MCF 10A (cell line): ENCODE data around the gene PTPRQ. TPM values are rescaled to one million over a fixed set of nuclear protein-coding genes. Genes with fewer than 3 reads are reported as not detected.

Experiments
- BruUV-seq: library from RNA; stranded (reverse); fragments of 400-500 nt; replicated peaks from 2 replicates; lab custom pipeline; 2021; lab: Mats Ljungman, UMichigan
- CTCF ChIA-PET: fragments of 300-600 bp; sonication (Branson Sonifier 250); formaldehyde crosslinking; extraction: SDS; loops from one replicate; lab custom pipeline; 2021; ENCODE audit warnings: antibody characterized with exemption, inconsistent platforms; lab: Yijun Ruan, JAX
- POLR2A ChIA-PET: fragments of 300-600, 350-650 bp; sonication (Branson Sonifier 250); formaldehyde crosslinking; extraction: SDS; loops from one replicate; lab custom pipeline; 2020; ENCODE audit warnings: antibody characterized with exemption, inconsistent platforms; lab: Yijun Ruan, JAX
- DNase-seq: peaks from one replicate; pipeline ENCODE4 v3.0.0-alpha.2; 2018; ENCODE audit not compliant: unreplicated experiment
- H3K27ac Mint-ChIP-seq: one replicate; pipeline ENCODE4 v1.8.0; 2022; ENCODE audit warnings: mild to moderate bottlenecking, low read depth, mixed read lengths; ENCODE audit not compliant: unreplicated experiment
- H3K27me3 Mint-ChIP-seq: one replicate; pipeline ENCODE4 v1.8.0; 2022; ENCODE audit warnings: mixed read lengths; ENCODE audit not compliant: insufficient read depth, unreplicated experiment
- H3K36me3 Mint-ChIP-seq: one replicate; pipeline ENCODE4 v1.8.0; 2022; ENCODE audit warnings: mild to moderate bottlenecking, moderate library complexity, mixed read lengths; ENCODE audit not compliant: insufficient read depth, unreplicated experiment
- H3K4me1 Mint-ChIP-seq: one replicate; pipeline ENCODE4 v1.8.0; 2022; ENCODE audit warnings: mixed read lengths; ENCODE audit not compliant: insufficient read depth, unreplicated experiment
- H3K4me3 Mint-ChIP-seq: one replicate; pipeline ENCODE4 v1.8.0; 2022; ENCODE audit warnings: mild to moderate bottlenecking, moderate library complexity, mixed read lengths; ENCODE audit not compliant: unreplicated experiment
- H3K9me3 Mint-ChIP-seq: one replicate; pipeline ENCODE4 v1.8.0; 2022; ENCODE audit warnings: mixed read lengths; ENCODE audit not compliant: unreplicated experiment
- CTCF ChIP-seq: fragments of 200-600 bp; IDR thresholded peaks from one replicate; pipeline ENCODE4 v1.8.0; 2022; ENCODE audit warnings: antibody characterized with exemption, mild to moderate bottlenecking; ENCODE audit not compliant: unreplicated experiment
- intact Hi-C: fragments of 100-400 bp; cut with micrococcal nuclease; formaldehyde crosslinking; loops from 2 replicates; pipeline ENCODE4 v1.14.1; 2022
- total RNA-seq: library from RNA; stranded (reverse); gene quantifications from 2 replicates; pipeline ENCODE4 v1.2.3, GENCODE V29; 2022

PTPRQ gene
- total RNA-seq, 1 experiment from 2014 or later: not detected

DNA sequence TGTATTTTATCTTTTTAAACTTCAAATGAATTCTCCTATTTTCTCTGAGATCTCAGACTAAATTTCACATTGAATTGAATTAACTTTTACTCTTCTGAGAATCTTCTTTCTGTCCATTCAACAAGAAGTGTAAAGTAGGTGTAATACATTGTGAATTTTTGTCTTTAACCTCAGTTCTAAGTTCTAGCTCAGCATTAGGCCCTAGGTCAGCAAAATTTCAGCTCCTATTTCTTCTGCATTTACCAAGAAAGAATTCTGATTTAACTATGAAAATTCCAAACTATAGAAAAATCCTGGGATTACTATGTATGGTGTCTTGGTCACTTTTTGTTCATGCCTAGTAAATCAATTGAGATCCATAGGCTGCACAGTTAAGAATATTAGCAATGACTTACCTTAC is 152.5 kb downstream of the PTPRQ start:
- no TSS peak for BruUV-seq
- no peak overlapping the region for H3K4me3 Mint-ChIP-seq

GRCh38 chr12:80598004-80598606 is 154.1 kb downstream of the PTPRQ start:
- BruUV-seq: no TSS peak
- Mint-ChIP-seq H3K4me3 (no peak overlapping the region), H3K27me3 (peaks cover 30% of the 10 kb centered on the region), H3K27ac (no peak overlapping the region), H3K4me1 (no peaks in the 10 kb centered on the region), H3K9me3 (no peaks in the 10 kb centered on the region), H3K36me3 (no peaks in the 10 kb centered on the region)
- DNase-seq: peak; percentile 61
- CTCF ChIA-PET: interaction anchor here (0.6 to 4.0 kb wide), 34 partner anchors 9 to 540 kb away, joined by 3 to 49 read pairs (median 3); no protein-coding TSS in a partner anchor
- intact Hi-C loops: loop anchor here (2.0 to 5.0 kb wide), 5 partner anchors 46 to 659 kb away; no protein-coding TSS in a partner anchor
- TF ChIP-seq CTCF: peak; percentile 52
- POLR2A ChIA-PET: no interaction called here

More for the DNA sequence above, 152.5 kb downstream of the PTPRQ start:
- no peak for TF ChIP-seq CTCF
- ChIA-PET POLR2A (interaction anchor here (0.7 kb wide), 1 partner anchor 817 kb away, joined by 3 read pairs; no protein-coding TSS in a partner anchor), CTCF (interaction anchor here (0.7 to 4.0 kb wide), 7 partner anchors 13 to 194 kb away, joined by 3 to 49 read pairs (median 6); no protein-coding TSS in a partner anchor)
- intact Hi-C loops: loop anchor here (5.0 kb wide), 3 partner anchors 44 to 661 kb away; no protein-coding TSS in a partner anchor
- Mint-ChIP-seq H3K9me3 (no peaks in the 10 kb centered on the region), H3K4me1 (no peaks in the 10 kb centered on the region), H3K27me3 (peaks cover 15% of the 10 kb centered on the region), H3K36me3 (no peaks in the 10 kb centered on the region), H3K27ac (no peak overlapping the region)
- DNase-seq: no peak

DNA sequence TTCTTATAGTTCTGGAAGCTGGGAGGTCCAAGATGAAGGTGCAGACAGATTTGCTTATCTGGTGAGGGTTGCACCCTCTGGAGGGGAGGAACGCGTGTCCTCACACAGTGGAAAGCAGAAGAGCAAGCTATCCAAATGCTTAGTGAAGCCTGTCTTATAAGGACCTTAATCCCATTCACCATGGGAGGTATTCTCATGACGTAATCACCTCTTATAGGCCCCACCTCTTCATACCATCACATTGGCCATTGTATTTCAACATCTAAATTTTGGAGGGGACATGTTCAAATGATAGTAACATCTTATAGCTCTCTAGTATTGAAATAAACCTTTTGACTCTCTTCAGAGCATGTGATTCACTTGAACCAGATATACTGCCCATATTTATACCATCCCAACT is 158.4 kb downstream of the PTPRQ start:
- H3K27ac Mint-ChIP-seq: no peak overlapping the region
- intact Hi-C loops: no loop called here
- no peak overlapping the region for H3K4me3 Mint-ChIP-seq
- no peaks in the 10 kb centered on the region for H3K4me1 Mint-ChIP-seq
- ChIA-PET POLR2A (no interaction called here), CTCF (interaction anchor here (0.8 to 1.2 kb wide), 2 partner anchors 13 to 129 kb away, joined by 3 read pairs; no protein-coding TSS in a partner anchor)
- H3K27me3 Mint-ChIP-seq: peaks cover 67% of the 10 kb centered on the region
- no peaks in the 10 kb centered on the region for H3K36me3 Mint-ChIP-seq
- no TSS peak for BruUV-seq
- no peak for TF ChIP-seq CTCF
- DNase-seq: no peak
- no peaks in the 10 kb centered on the region for H3K9me3 Mint-ChIP-seq

DNA sequence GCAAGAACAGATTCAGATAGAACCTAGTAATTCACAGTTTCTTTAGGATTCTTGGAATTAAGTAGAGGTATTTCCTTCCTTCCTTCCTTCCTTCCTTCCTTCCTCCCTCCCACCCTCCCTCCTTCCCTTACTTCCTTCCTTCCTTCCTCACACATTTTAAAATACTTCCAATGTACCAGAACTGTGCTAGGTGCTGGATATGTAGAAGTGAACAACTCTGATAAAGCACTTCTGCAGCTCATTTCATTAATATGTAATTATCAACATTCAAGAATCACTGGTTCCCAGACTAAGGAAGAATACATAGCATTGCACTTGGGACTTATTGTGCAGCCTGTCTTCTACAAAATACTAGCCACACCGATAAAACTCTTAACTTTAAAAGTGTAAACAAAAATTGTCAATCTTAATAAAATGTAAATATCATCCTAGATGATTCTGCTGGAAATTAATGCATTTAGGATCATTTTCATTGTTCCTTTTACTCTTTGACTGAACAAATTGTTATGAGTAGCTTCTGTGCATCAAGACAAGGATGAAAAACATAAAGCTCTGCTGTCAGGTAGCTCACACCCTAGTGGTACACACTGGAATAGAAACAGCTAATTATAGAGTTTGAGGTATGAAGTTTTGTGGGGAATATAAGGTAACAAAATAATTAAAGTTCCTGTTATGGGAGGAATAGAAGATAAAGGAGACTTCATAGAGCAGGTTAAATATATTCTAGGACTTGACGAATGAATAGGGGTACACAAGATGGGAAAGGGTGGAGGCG is 163.5 kb downstream of the PTPRQ start:
- no peaks in the 10 kb centered on the region for H3K36me3 Mint-ChIP-seq
- TF ChIP-seq CTCF: peak; percentile 29
- POLR2A ChIA-PET: no interaction called here
- CTCF ChIA-PET: interaction anchor here (0.7 to 2.1 kb wide), 3 partner anchors 9 to 230 kb away, joined by 3 to 9 read pairs (median 5); no protein-coding TSS in a partner anchor
- BruUV-seq: no TSS peak
- intact Hi-C loops: no loop called here
- H3K4me3 Mint-ChIP-seq: no peak overlapping the region
- no peak overlapping the region for H3K27ac Mint-ChIP-seq
- no peaks in the 10 kb centered on the region for H3K4me1 Mint-ChIP-seq
- no peaks in the 10 kb centered on the region for H3K9me3 Mint-ChIP-seq
- no peak for DNase-seq
- peaks cover 75% of the 10 kb centered on the region for H3K27me3 Mint-ChIP-seq
